Left ventricle myocardium inferior (tissue), 1 donor: ENCODE results near the gene SYT2. TPM values are rescaled to one million over a fixed set of nuclear protein-coding genes. Genes with fewer than 3 reads are reported as not detected.

ENCODE experiments used
- DNase-seq: peaks from one replicate; pipeline ENCODE4 v3.0.0-alpha.2; 2020
- H3K27ac ChIP-seq: fragments of 200-600 bp; replicated peaks from 2 replicates; pipeline ENCODE4 v1.8.0; 2021
- H3K27me3 ChIP-seq: fragments of 200-600 bp; 2 replicates; pipeline ENCODE4 v1.8.0; 2021; ENCODE audit warnings: low read depth
- H3K36me3 ChIP-seq: fragments of 200-600 bp; 2 replicates; pipeline ENCODE4 v1.8.0; 2021
- H3K4me1 ChIP-seq: fragments of 200-600 bp; 2 replicates; pipeline ENCODE4 v1.8.0; 2021
- H3K4me3 ChIP-seq: fragments of 200-600 bp; 2 replicates; pipeline ENCODE4 v1.8.0; 2021; ENCODE audit warnings: mild to moderate bottlenecking, moderate library complexity
- H3K9me3 ChIP-seq: fragments of 200-600 bp; replicated peaks from 2 replicates; pipeline ENCODE4 v1.8.0; 2021
- CTCF ChIP-seq: fragments of 200-600 bp; IDR thresholded peaks from 2 replicates; pipeline ENCODE4 v1.8.0; 2021; ENCODE audit warnings: antibody characterized with exemption, mild to moderate bottlenecking, borderline replicate concordance
- intact Hi-C: fragments of 100-400 bp; cut with micrococcal nuclease; formaldehyde crosslinking; loops from one replicate; pipeline ENCODE4 v1.11.0; 2022
- total RNA-seq: library from RNA; stranded (reverse); fragmentation: NEBNext Ultra II Directional; extraction: Animal tissue kit (Norgen Biotek cat#: 25700); gene quantifications from one replicate; pipeline ENCODE4 v1.2.1, GENCODE V29; 2021
- donor health status: DM: no; HTN: yes; CAD: no; lungs with severe emphysema.

SYT2 gene
- total RNA-seq, 1 donor from 2014 or later = not detected

- no peak for TF ChIP-seq CTCF
- DNase-seq = no peak
- intact Hi-C loops = no loop called here
- no peaks in the 10 kb centered on the region for H3K9me3 ChIP-seq
- H3K27me3 ChIP-seq = peaks cover 91% of the 10 kb centered on the region
- H3K4me1 ChIP-seq = no peaks in the 10 kb centered on the region
- no peaks in the 10 kb centered on the region for H3K36me3 ChIP-seq
- no peak overlapping the region for H3K4me3 ChIP-seq
- no peak overlapping the region for H3K27ac ChIP-seq
These were observed 21.9 kb downstream of the SYT2 start for GRCh38 chr1:202688401-202688800.

GRCh38 chr1:202687798-202688197 lies 22.5 kb downstream of the SYT2 start:
- Histone ChIP-seq H3K4me1 (no peaks in the 10 kb centered on the region), H3K36me3 (no peaks in the 10 kb centered on the region), H3K4me3 (no peak overlapping the region), H3K9me3 (no peaks in the 10 kb centered on the region), H3K27ac (no peak overlapping the region), H3K27me3 (peaks cover 95% of the 10 kb centered on the region)
- no peak for DNase-seq
- TF ChIP-seq CTCF = no peak
- intact Hi-C loops = no loop called here

- Histone ChIP-seq H3K27me3 (peaks cover 95% of the 10 kb centered on the region), H3K4me1 (no peaks in the 10 kb centered on the region), H3K27ac (no peak overlapping the region), H3K9me3 (no peaks in the 10 kb centered on the region), H3K4me3 (no peak overlapping the region), H3K36me3 (no peaks in the 10 kb centered on the region)
- DNase-seq = no peak
- intact Hi-C loops = no loop called here
- TF ChIP-seq CTCF = no peak
These were observed 22.9 kb downstream of the SYT2 start for GRCh38 chr1:202687370-202687769.

- DNase-seq = no peak
- Histone ChIP-seq H3K4me1 (no peaks in the 10 kb centered on the region), H3K27me3 (peaks cover 98% of the 10 kb centered on the region), H3K36me3 (no peaks in the 10 kb centered on the region), H3K9me3 (no peaks in the 10 kb centered on the region), H3K4me3 (no peak overlapping the region), H3K27ac (no peak overlapping the region)
- intact Hi-C loops = no loop called here
- no peak for TF ChIP-seq CTCF
These were observed 24.6 kb downstream of the SYT2 start for GRCh38 chr1:202685641-202686040.

- H3K4me1 ChIP-seq = no peaks in the 10 kb centered on the region
- H3K4me3 ChIP-seq = no peak overlapping the region
- no peak for DNase-seq
- no peaks in the 10 kb centered on the region for H3K9me3 ChIP-seq
- no peak overlapping the region for H3K27ac ChIP-seq
- no peak for TF ChIP-seq CTCF
- intact Hi-C loops = no loop called here
- H3K36me3 ChIP-seq = no peaks in the 10 kb centered on the region
- H3K27me3 ChIP-seq = peaks cover 98% of the 10 kb centered on the region
These were observed 25.5 kb downstream of the SYT2 start for GRCh38 chr1:202684716-202685115.

- no peak for DNase-seq
- intact Hi-C loops = no loop called here
- no peaks in the 10 kb centered on the region for H3K4me1 ChIP-seq
- H3K36me3 ChIP-seq = no peaks in the 10 kb centered on the region
- H3K27me3 ChIP-seq = peaks cover 99% of the 10 kb centered on the region
- H3K9me3 ChIP-seq = no peaks in the 10 kb centered on the region
- no peak overlapping the region for H3K27ac ChIP-seq
- no peak overlapping the region for H3K4me3 ChIP-seq
- TF ChIP-seq CTCF = no peak
These were observed 27.2 kb downstream of the SYT2 start for GRCh38 chr1:202683029-202683428.
